Left renal pelvis (tissue), 4 donors: ENCODE results near the gene BOD1L1. TPM values are rescaled to one million over a fixed set of nuclear protein-coding genes. Genes with fewer than 3 reads are reported as not detected.

Source experiments
- DNase-seq, 4 donors: peaks; one replicate each; pipeline ENCODE4 v3.0.0-alpha.2; 2013; ENCODE audit warnings: low read depth in 4 of 4, low spot score in 3 of 4
- polyA plus RNA-seq, 4 donors: library from polyadenylated mRNA; unstranded; fragments of 120-200 nt; gene quantifications; one replicate each; pipeline ENCODE4 v1.2.1, GENCODE V29; 2013; ENCODE audit not compliant: insufficient read length in 4 of 4

Gene BOD1L1
- polyA plus RNA-seq, 4 donors, result 51.7 to 60.2 (median 56.0) TPM

DNA sequence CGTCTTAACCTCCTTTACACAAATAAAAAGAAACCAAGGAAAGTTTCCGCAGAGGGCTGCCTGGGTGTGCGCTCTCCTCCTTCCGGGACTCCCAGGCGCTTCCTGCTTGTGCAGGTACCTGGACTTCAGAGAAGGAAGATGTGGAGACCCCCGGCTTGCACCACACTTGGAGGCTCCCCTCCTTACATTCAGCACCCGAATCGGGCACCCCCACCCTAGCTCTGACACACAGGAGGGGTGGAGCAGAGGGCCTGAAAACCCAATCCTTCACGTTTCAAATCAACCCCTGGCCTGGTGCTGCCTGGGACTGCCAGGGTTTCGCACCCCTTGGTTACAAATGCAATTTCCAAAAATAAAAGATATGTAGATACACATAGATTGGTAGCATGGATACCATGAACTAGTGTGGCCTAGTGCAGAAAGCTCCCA is 86.3 kb downstream of the BOD1L1 start:
- no peak for DNase-seq

DNA sequence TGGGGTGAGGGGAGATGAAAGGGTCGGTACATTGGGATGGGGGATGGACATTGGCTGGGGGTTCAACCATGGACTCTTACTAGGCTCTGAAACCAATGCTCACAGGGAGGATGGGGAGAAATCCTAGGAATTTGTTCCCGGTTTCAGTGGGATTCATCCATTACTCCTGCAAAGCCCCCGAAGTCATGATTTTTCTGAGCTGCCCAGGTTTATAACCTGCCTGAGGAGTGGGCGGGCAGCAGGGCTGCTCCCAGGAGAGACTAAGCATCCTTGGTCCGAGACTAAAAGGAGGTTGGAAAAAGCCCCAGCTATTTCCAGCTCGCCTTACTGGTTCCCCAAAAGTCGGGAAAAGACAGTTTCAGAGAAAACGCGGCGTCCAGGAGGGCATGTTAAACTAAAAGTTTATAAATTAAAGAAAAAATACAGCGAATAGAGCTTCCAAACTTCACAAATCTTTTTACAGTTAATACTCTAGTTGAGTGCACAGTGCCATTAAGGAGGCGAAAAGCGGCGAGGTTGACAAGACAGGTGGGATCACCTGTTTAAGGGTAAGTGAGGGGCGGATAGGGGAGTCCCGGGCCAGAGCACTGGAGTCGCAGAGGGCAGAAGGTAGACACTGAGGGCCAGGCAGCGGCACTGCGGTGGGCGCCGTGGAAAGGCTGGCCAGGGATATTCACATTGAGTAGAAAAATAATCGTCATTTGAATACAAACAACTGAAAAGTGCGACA is 86.9 kb downstream of the BOD1L1 start:
- no peak for DNase-seq

- DNase-seq, result no peak
Observed at GRCh38 chr4:13539619-13540445, 87.7 kb downstream of the BOD1L1 start.

DNA sequence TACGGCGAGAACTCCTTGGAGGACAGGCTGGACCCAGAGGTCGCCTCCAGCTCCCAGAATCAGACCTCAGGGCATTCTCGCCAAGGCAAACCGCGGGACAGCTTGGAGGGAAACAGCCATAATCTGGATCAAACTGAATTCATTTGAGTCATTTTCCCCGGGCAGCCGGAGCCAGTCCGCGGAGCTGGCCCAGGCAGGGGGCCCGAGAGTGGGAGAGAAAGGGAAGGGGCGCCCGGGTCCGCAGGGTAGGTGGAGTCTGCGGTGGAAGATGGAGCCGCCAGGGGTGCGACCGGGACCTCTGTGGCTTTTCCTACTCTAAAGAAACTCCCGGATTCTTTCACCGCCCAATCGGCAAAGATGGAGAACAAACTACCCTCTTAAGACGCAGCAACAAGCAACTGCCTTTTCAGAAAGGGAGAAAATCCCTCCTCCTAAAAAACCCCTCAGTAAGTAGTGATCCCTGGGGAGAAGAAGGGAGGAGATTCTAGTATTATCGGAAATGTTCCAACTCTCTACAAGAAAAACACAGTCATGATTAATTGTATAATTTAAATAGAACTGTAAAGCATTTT is 88.4 kb downstream of the BOD1L1 start:
- no peak for DNase-seq

- DNase-seq, result no peak
Observed at GRCh38 chr4:13538427-13538973, 89.0 kb downstream of the BOD1L1 start.

DNA sequence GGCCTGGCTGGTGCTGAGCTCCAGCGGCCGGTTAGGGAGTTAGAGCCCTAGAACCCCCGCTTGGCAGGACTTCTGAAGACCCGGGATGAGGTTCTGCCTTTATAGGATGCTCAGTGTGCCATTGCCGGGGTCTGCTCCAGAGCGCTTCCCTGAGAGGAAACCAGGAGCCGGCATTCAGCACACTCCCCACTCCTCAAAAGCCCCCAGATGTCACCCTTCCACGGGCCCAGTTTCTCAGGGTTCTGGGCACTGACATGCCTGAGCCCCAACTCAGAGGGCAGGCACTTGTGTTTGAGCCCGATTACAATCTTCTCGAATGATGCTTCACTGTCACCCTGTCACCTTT is 89.7 kb downstream of the BOD1L1 start:
- DNase-seq, result no peak

GRCh38 chr4:13537011-13537831 is 90.3 kb downstream of the BOD1L1 start:
- no peak for DNase-seq

GRCh38 chr4:13536607-13537006 is 90.9 kb downstream of the BOD1L1 start:
- no peak for DNase-seq

- no peak for DNase-seq
Observed at GRCh38 chr4:13535708-13536361, 91.7 kb downstream of the BOD1L1 start.

DNA sequence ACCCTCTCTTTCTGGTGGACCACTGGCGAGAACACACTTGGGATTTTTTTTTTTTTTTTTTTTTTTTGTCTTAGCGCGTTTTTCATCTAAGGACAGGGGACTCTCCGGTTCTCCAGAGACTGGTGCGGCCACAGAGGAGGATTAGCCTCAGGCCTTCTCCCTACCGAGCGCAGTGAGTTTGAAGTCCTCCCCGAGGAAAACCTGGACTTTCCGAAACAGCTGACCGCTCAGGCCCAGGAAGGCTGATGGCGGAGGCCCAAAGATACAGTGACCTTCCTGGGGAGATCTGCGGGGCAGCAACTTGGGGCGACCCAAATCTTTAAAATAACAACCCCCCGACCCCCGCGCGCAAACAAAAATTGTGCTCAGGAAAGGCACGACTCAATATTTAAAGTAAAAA is 92.4 kb downstream of the BOD1L1 start:
- no peak for DNase-seq

DNA sequence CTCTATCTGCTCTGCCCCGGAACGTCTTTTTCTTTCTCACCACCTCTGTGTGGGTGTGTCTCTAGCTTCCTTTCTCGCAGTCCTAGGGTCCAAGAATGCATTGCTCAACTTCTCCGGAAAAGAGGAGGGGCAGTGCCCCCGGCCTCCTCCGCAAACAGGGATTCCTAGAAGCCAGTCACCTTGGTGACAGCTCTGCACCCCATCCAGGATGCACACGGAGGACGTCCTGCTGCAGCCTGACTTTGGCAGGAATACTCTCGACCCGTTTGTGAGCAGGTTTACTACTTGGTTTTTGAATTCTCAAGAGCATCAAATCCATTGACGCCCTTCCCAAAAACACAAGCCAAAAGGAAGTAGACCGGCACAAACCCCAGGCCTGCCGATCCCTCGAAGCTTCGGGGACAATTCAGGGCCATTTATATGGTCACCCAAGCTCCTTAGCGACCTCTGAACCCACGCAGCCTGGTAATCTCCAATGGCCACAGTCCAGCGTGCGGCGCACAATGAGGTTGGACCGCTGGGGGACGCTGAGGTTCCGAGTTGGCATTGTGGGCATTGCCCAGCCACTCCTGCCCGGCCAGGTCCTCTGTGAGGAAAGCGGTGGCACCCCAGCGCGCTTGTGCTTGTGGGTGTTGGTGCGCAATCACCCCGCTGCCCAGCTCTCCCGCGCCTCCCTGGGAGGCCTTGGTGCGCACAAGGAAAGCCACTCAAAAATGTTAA is 93.0 kb downstream of the BOD1L1 start:
- DNase-seq, result no peak

DNA sequence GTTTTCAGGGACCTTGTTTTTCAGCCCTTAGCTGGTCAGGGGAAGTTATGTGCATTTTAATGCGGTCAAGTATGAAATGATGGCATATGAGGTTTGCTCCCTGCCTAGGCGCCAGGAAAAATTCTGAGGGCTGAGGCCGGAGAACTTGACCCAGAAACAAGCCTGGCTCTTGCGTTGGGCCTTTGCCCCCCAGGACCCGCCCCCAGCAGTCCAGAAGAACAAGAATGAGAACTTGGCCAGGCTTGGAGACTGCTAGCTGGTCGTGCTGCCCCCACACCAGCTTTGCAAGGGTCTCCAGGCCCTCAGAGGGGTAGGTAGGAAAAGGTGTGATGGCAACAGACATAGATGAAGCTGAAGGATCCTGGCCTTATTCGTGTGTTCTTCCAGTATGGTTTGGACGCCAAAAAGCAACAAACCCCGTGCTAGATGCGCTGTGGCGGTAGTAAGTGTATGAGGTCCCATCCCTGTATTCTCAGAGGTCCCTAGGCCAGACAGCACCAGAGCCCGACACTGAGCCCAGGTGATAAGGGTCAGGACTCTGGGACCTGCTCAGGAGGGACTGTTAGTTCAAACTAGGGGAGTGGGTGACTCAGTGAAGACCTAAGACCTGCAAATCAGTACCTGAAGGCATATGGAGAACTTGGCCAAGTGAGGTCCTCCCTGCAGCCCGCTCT is 93.7 kb downstream of the BOD1L1 start:
- DNase-seq, result no peak

GRCh38 chr4:13531625-13531998 is 95.9 kb downstream of the BOD1L1 start:
- no peak for DNase-seq

DNA sequence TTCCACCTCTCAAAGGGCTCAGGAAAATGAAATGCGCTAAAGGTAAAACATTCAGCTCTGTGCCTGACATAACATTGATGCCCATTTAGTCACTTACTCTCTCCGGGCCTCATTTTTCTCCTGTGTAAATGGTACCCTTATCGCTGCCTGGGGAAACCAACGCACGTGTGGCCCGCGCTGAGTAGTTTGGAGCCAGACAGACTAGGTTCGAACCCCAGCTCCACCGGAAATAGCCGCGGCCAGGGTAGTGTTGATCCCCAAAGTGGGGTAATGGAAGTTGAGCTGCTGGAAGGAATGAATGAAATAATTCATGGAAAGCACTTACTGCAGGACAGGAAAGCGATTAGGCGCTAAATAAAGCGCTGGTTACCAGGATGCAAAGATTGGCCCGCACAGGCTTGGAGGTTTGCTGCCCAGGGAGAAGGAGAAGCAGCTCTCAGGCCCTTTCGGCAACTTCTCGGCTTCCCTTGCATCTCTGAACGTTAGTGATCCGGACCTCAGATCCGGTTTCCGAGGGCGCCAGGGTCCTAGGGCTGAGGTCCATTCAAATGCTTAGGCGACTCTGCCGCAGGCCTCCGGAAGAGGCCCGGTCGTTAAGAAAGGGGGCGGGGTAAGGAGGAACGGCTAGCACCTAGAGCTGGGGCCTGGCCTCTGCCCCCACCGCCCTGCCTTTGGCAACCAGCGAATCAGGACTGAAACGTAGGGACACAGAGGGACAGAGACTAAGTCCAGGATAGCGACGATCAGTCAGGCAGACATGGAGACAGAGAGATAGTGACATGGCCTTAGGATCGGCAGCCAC is 96.5 kb downstream of the BOD1L1 start:
- DNase-seq, result no peak

GRCh38 chr4:13529128-13529919 is 98.2 kb downstream of the BOD1L1 start:
- no peak for DNase-seq

- no peak for DNase-seq
Observed at GRCh38 chr4:13528821-13529127, 98.8 kb downstream of the BOD1L1 start.

DNA sequence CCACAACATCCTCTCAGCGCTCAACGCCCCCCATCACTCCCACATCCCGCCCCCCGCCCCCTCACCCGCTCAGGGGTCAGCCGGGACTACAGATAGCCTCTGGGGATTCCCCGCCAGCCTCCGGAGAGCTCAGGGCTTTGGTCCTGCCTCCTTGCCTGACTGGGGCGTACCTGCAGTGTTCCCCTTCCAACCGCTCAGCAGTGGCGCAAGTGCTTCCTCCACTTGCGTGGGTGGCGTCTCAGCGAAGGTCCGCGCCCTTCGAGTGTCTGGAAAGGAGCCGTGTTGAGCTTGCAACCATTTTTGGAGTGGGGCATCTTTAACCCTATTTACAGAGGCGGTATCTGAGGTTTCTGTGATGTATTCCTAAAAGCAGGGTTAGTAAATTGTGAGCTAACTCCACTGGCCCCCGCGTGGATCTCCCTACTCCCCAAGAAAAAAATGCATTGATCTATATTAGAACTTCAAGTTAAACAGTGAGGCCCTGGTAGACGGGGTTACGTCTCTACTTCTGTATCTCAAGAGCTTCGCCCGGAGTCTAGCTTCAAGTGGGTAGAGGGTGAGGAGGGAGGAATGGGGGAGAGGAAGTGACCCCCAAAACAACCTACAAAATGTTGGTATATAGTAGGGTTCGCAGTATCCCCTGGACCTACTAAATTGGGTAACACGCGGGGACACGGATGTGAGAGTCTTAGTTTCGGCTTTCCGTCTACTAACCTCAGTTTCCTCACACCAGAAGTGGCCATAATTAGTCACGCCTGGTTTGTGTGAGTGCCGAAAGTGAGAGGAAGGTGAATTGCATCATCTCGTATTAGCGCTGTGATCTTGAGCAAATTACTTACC is 99.3 kb downstream of the BOD1L1 start:
- DNase-seq, result no peak
